Activated CD8-positive, alpha-beta T cell treated with anti-CD3 and anti-CD28 coated beads, Interleukin-2, amount 10 ng/mL, durations not matched to agents 7 days and 5 days (primary cell): ENCODE results near the gene ABCG5. TPM values are rescaled to one million over a fixed set of nuclear protein-coding genes. Genes with fewer than 3 reads are reported as not detected.

Source experiments
- ATAC-seq: fragments of 150-1000 bp; cut with Tn5 transposase; one replicate; pipeline ENCODE4 v1.10.0; 2021; ENCODE audit warnings: moderate library complexity
- CTCF ChIA-PET: fragments of 350-600 bp; sonication (Branson Sonifier 250); formaldehyde crosslinking; loops from one replicate; lab custom pipeline; 2021; ENCODE audit warnings: antibody characterized with exemption; lab: Charles Lee
- POLR2A ChIA-PET: fragments of 350-600 bp; sonication (Branson Sonifier 250); formaldehyde crosslinking; loops from one replicate; lab custom pipeline; 2021; ENCODE audit warnings: antibody characterized with exemption; lab: Charles Lee
- DNase-seq: peaks from one replicate; pipeline ENCODE4 v3.0.0-alpha.2; 2020
- H3K27ac Mint-ChIP-seq: one replicate; pipeline ENCODE4 v1.8.0; 2021; ENCODE audit warnings: mild to moderate bottlenecking, mixed read lengths
- H3K27me3 Mint-ChIP-seq: one replicate; pipeline ENCODE4 v1.8.0; 2021; ENCODE audit warnings: low read depth, mixed read lengths
- H3K36me3 Mint-ChIP-seq: one replicate; pipeline ENCODE4 v1.8.0; 2021; ENCODE audit warnings: low read depth, mixed read lengths
- H3K4me1 Mint-ChIP-seq: one replicate; pipeline ENCODE4 v1.8.0; 2021; ENCODE audit warnings: low read depth, mixed read lengths
- H3K4me3 Mint-ChIP-seq: one replicate; pipeline ENCODE4 v1.8.0; 2021; ENCODE audit warnings: mild to moderate bottlenecking, mixed read lengths
- H3K9me3 Mint-ChIP-seq: one replicate; pipeline ENCODE4 v1.8.0; 2022; ENCODE audit warnings: mixed read lengths; ENCODE audit not compliant: insufficient read depth
- total RNA-seq, 2 experiments: library from RNA; stranded (reverse); gene quantifications; one replicate each; pipeline ENCODE4 v1.2.3, GENCODE V29; 2021

ABCG5 gene
- total RNA-seq, 2 experiments from 2014 or later, result not detected

GRCh38 chr2:43822839-43823238 lies 15.8 kb downstream of the ABCG5 start:
- POLR2A ChIA-PET, result no interaction called here
- H3K27ac Mint-ChIP-seq, result no peak overlapping the region
- H3K4me1 Mint-ChIP-seq, result no peaks in the 10 kb centered on the region
- CTCF ChIA-PET, result no interaction called here
- no peaks in the 10 kb centered on the region for H3K36me3 Mint-ChIP-seq
- H3K27me3 Mint-ChIP-seq, result peaks cover 24% of the 10 kb centered on the region
- ATAC-seq (no peak), DNase-seq (no peak)
- H3K4me3 Mint-ChIP-seq, result no peak overlapping the region
- H3K9me3 Mint-ChIP-seq, result no peaks in the 10 kb centered on the region

- H3K27ac Mint-ChIP-seq, result no peak overlapping the region
- no peak for DNase-seq
- H3K36me3 Mint-ChIP-seq, result no peaks in the 10 kb centered on the region
- no peak for ATAC-seq
- CTCF ChIA-PET, result no interaction called here
- no peaks in the 10 kb centered on the region for H3K9me3 Mint-ChIP-seq
- H3K27me3 Mint-ChIP-seq, result peaks cover 17% of the 10 kb centered on the region
- no peaks in the 10 kb centered on the region for H3K4me1 Mint-ChIP-seq
- POLR2A ChIA-PET, result no interaction called here
- H3K4me3 Mint-ChIP-seq, result no peak overlapping the region
Measured at GRCh38 chr2:43819491-43820163, 19.0 kb downstream of the ABCG5 start.

GRCh38 chr2:43818761-43819160 lies 19.9 kb downstream of the ABCG5 start:
- DNase-seq, result peak; percentile 26
- ATAC-seq, result no peak
- H3K9me3 Mint-ChIP-seq, result no peaks in the 10 kb centered on the region
- CTCF ChIA-PET, result no interaction called here
- POLR2A ChIA-PET, result no interaction called here
- H3K4me3 Mint-ChIP-seq, result no peak overlapping the region
- no peaks in the 10 kb centered on the region for H3K36me3 Mint-ChIP-seq
- H3K4me1 Mint-ChIP-seq, result no peaks in the 10 kb centered on the region
- no peak overlapping the region for H3K27ac Mint-ChIP-seq
- peaks cover 17% of the 10 kb centered on the region for H3K27me3 Mint-ChIP-seq

DNA sequence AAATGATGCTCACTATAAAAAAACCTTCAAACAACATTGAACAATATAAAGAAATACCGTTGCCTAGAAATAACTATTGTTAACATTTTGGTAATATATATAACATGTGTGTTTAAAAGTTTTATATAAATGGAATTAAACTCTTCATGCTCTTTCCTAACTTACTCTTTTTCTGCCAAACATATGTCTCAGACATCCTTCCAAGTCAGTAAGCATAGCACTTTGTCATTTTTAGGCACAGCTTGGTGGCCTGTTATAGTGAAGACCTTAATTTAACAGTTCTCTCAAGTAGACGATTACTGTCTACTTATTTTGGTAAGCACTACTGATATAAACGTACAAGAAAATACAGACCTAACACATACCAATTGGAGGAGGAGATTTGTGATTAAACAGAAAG lies 23.9 kb downstream of the ABCG5 start:
- H3K4me3 Mint-ChIP-seq, result no peak overlapping the region
- no peaks in the 10 kb centered on the region for H3K9me3 Mint-ChIP-seq

GRCh38 chr2:43812947-43813346 lies 25.7 kb downstream of the ABCG5 start:
- no peak for DNase-seq
- no peaks in the 10 kb centered on the region for H3K9me3 Mint-ChIP-seq
- ChIA-PET POLR2A (no interaction called here), CTCF (no interaction called here)
- no peak overlapping the region for H3K4me3 Mint-ChIP-seq
- H3K27me3 Mint-ChIP-seq, result no peaks in the 10 kb centered on the region
- no peak overlapping the region for H3K27ac Mint-ChIP-seq
- H3K4me1 Mint-ChIP-seq, result no peaks in the 10 kb centered on the region
- no peak for ATAC-seq
- H3K36me3 Mint-ChIP-seq, result no peaks in the 10 kb centered on the region

More for the DNA sequence above, 23.9 kb downstream of the ABCG5 start:
- no peaks in the 10 kb centered on the region for H3K36me3 Mint-ChIP-seq
- DNase-seq (no peak), ATAC-seq (no peak)
- H3K4me1 Mint-ChIP-seq, result no peaks in the 10 kb centered on the region
- H3K27ac Mint-ChIP-seq, result no peak overlapping the region
- POLR2A ChIA-PET, result no interaction called here
- CTCF ChIA-PET, result no interaction called here
- no peaks in the 10 kb centered on the region for H3K27me3 Mint-ChIP-seq

- no peaks in the 10 kb centered on the region for H3K36me3 Mint-ChIP-seq
- no peak overlapping the region for H3K4me3 Mint-ChIP-seq
- ChIA-PET CTCF (interaction anchor here (0.7 kb wide), 1 partner anchor 14 kb away, joined by 3 read pairs; no protein-coding TSS in a partner anchor), POLR2A (no interaction called here)
- no peaks in the 10 kb centered on the region for H3K4me1 Mint-ChIP-seq
- H3K27ac Mint-ChIP-seq, result no peak overlapping the region
- ATAC-seq (no peak), DNase-seq (no peak)
- no peaks in the 10 kb centered on the region for H3K9me3 Mint-ChIP-seq
- H3K27me3 Mint-ChIP-seq, result no peaks in the 10 kb centered on the region
Measured at GRCh38 chr2:43812006-43812405, 26.6 kb downstream of the ABCG5 start.

DNA sequence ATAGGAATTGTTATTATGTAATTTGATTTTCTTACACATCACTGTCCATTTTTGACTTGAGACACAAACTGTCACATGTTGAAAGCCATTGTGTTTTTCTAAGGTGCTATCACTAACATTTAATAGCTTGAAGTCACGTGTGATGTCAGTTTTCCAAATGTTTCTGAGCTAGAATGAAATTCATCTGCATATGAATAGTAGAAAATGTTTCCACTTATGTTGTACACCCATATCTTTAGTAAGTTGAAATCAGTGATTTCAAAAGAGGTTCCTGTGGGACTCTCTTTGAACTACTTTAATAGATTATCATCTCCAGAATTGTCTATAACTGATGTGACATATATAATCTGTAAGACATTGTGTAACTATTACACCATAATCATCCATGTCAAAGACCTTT lies 27.8 kb downstream of the ABCG5 start:
- Mint-ChIP-seq H3K27me3 (no peaks in the 10 kb centered on the region), H3K27ac (no peak overlapping the region), H3K4me1 (no peaks in the 10 kb centered on the region), H3K4me3 (no peak overlapping the region), H3K36me3 (no peaks in the 10 kb centered on the region), H3K9me3 (no peaks in the 10 kb centered on the region)
- ATAC-seq (no peak), DNase-seq (no peak)
- POLR2A ChIA-PET, result no interaction called here
- CTCF ChIA-PET, result no interaction called here

GRCh38 chr2:43810452-43810851 lies 28.2 kb downstream of the ABCG5 start:
- Mint-ChIP-seq H3K4me1 (no peaks in the 10 kb centered on the region), H3K27me3 (no peaks in the 10 kb centered on the region), H3K27ac (no peak overlapping the region), H3K9me3 (no peaks in the 10 kb centered on the region), H3K4me3 (no peak overlapping the region), H3K36me3 (no peaks in the 10 kb centered on the region)
- ATAC-seq (no peak), DNase-seq (no peak)
- CTCF ChIA-PET, result no interaction called here
- POLR2A ChIA-PET, result no interaction called here

DNA sequence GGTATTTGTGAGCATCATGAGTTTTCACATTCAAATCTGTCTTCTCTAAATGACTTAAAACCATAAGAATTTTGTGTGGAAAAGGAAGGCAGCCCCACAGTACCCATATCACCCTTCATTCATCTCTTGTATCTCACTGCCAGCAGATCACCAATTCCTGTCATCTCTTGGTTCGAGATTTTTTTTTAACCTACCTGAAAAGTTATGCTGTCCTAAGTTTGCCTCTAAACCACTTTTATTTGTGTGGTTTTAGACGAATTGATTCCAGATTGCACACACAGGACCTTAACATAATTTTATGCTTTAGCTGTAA lies 32.0 kb downstream of the ABCG5 start:
- H3K9me3 Mint-ChIP-seq, result no peaks in the 10 kb centered on the region

GRCh38 chr2:43803113-43803512 lies 35.5 kb downstream of the ABCG5 start:
- Mint-ChIP-seq H3K27me3 (no peaks in the 10 kb centered on the region), H3K9me3 (no peaks in the 10 kb centered on the region), H3K4me3 (no peak overlapping the region), H3K4me1 (no peaks in the 10 kb centered on the region), H3K27ac (no peak overlapping the region), H3K36me3 (no peaks in the 10 kb centered on the region)
- ChIA-PET CTCF (no interaction called here), POLR2A (no interaction called here)
- ATAC-seq (no peak), DNase-seq (no peak)

More for the DNA sequence above, 32.0 kb downstream of the ABCG5 start:
- ATAC-seq (no peak), DNase-seq (no peak)
- ChIA-PET CTCF (no interaction called here), POLR2A (no interaction called here)
- no peak overlapping the region for H3K27ac Mint-ChIP-seq
- no peak overlapping the region for H3K4me3 Mint-ChIP-seq
- no peaks in the 10 kb centered on the region for H3K27me3 Mint-ChIP-seq
- H3K4me1 Mint-ChIP-seq, result no peaks in the 10 kb centered on the region
- no peaks in the 10 kb centered on the region for H3K36me3 Mint-ChIP-seq

DNA sequence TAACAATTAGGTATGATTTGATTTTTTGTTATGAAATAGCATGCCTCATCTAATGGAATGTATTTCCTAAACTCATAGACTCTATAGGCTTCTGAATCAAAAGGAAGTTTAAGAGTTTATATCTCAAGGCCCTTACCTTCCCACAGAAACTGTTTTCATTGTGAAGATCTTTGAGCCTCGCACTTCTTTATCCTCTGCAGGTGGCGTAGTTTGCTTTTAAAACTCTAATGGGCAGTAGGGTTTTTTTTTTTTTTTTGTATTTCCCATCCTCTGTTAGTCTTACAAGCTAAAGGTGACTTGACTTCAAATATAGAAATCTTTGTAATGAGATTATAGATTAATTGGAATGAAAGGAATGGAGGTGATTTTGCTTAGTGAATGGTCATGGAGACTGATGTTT lies 36.5 kb downstream of the ABCG5 start:
- Mint-ChIP-seq H3K4me1 (no peaks in the 10 kb centered on the region), H3K9me3 (no peaks in the 10 kb centered on the region), H3K27ac (no peak overlapping the region), H3K4me3 (no peak overlapping the region), H3K27me3 (no peaks in the 10 kb centered on the region), H3K36me3 (no peaks in the 10 kb centered on the region)
- CTCF ChIA-PET, result no interaction called here
- DNase-seq (no peak), ATAC-seq (no peak)
- POLR2A ChIA-PET, result no interaction called here

GRCh38 chr2:43800894-43801293 lies 37.7 kb downstream of the ABCG5 start:
- H3K36me3 Mint-ChIP-seq, result no peaks in the 10 kb centered on the region
- no peaks in the 10 kb centered on the region for H3K27me3 Mint-ChIP-seq
- ATAC-seq, result no peak
- H3K4me3 Mint-ChIP-seq, result no peak overlapping the region
- no peak overlapping the region for H3K27ac Mint-ChIP-seq
- CTCF ChIA-PET, result no interaction called here
- DNase-seq, result no peak
- no peaks in the 10 kb centered on the region for H3K9me3 Mint-ChIP-seq
- POLR2A ChIA-PET, result no interaction called here
- H3K4me1 Mint-ChIP-seq, result no peaks in the 10 kb centered on the region

GRCh38 chr2:43798300-43798699 lies 40.3 kb downstream of the ABCG5 start:
- no peak for ATAC-seq
- Mint-ChIP-seq H3K27ac (no peak overlapping the region), H3K27me3 (no peaks in the 10 kb centered on the region), H3K4me3 (no peak overlapping the region), H3K4me1 (no peaks in the 10 kb centered on the region), H3K9me3 (no peaks in the 10 kb centered on the region), H3K36me3 (no peaks in the 10 kb centered on the region)
- CTCF ChIA-PET, result interaction anchor here (0.7 to 1.2 kb wide), 2 partner anchors 8 to 14 kb away, joined by 3 to 5 read pairs; no protein-coding TSS in a partner anchor
- no peak for DNase-seq
- POLR2A ChIA-PET, result no interaction called here
